GM12875 (cell line): ENCODE measurements around the gene SSR4.

Source experiments
- H3K4me3 ChIP-seq: one replicate; pipeline ENCODE4 v1.5.1; 2011; ENCODE audit warnings: low read depth, low read length, control low read depth
- TF ChIP-seq, protein P1 (sequence below): IDR thresholded peaks from 2 replicates; pipeline ENCODE4 v1.5.1; 2011; ENCODE audit warnings: low read depth, mild to moderate bottlenecking, control low read depth, inconsistent platforms, low read length, moderate library complexity, borderline replicate concordance; ENCODE audit not compliant: insufficient read depth

Gene SSR4

DNA sequence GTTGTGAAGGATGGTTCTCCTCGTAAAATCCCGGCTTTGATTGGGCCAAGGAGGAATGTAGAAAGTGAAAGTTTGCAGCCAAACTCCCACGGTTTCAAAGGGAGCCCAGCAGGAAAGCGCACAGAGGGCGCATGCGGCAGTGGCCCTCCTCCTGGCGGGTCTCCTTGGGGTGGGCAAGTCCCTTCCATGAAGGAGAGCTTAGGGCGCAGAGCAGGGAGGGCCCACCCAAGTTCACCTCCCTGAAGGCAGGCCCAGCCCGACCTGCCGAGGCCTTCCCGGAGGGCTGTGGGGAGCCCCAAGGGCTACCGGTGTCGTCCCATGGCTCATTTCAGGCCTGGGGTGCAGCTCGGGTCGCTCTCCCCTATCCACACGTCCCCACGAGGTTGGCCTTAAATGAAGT is 33.8 kb downstream of the SSR4 start:
- TF ChIP-seq, protein P1, sequence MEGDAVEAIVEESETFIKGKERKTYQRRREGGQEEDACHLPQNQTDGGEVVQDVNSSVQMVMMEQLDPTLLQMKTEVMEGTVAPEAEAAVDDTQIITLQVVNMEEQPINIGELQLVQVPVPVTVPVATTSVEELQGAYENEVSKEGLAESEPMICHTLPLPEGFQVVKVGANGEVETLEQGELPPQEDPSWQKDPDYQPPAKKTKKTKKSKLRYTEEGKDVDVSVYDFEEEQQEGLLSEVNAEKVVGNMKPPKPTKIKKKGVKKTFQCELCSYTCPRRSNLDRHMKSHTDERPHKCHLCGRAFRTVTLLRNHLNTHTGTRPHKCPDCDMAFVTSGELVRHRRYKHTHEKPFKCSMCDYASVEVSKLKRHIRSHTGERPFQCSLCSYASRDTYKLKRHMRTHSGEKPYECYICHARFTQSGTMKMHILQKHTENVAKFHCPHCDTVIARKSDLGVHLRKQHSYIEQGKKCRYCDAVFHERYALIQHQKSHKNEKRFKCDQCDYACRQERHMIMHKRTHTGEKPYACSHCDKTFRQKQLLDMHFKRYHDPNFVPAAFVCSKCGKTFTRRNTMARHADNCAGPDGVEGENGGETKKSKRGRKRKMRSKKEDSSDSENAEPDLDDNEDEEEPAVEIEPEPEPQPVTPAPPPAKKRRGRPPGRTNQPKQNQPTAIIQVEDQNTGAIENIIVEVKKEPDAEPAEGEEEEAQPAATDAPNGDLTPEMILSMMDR: no peak
- no peak overlapping the region for H3K4me3 ChIP-seq

DNA sequence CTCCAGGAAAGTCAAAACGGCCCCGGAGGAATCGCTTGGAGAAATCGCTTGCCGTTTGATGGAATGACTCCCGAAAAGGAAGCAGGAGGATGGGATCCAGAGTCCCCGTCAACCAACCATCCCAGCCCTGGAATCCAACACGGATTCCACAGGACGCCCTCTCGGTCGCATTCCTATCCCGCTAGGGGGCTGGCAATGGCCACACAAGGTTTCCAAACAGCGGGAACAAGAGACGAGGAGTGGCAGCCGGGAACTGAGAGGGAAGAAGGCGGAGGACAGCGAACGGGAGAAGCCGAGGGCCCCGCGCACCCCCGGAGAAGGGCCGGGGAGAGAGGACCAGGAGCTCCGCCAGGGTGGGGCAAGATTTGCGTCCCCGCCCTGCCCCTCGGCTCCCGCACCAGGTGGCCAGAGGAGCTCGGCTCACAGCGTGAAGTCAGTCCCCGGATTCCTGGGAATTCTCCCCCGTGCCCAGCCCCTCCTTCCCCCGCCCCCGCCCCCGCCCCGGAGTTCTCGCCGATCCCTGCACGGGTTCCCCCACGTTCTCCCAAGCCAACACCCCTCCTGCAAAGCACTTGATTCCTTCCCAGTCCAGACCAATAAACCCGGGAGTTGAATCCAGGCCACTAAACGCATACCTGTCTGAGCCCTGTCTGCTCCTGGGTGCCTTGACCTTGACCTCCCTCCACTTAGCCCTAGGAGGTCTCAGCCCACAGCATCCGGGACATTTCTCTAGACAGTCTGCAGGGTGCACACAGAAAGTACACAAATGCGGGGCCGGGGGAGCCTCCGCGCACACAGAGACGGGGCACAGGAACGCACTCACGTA is 34.5 kb downstream of the SSR4 start:
- no peak overlapping the region for H3K4me3 ChIP-seq
- TF ChIP-seq, protein P1: no peak

DNA sequence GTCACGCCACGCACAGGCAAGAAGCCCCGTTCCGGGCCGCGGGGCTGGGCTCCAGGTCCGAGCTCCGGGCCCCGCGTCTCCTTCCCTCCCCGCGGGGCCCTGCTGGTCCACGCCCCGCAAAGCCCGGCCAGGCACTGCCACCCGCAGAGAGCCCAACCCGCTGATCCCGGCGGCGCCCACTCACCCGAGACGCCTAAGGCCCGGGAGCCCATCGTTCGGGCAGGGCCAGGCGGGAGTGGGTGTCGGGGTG is 35.0 kb downstream of the SSR4 start:
- TF ChIP-seq, protein P1: no peak
- H3K4me3 ChIP-seq: no peak overlapping the region

DNA sequence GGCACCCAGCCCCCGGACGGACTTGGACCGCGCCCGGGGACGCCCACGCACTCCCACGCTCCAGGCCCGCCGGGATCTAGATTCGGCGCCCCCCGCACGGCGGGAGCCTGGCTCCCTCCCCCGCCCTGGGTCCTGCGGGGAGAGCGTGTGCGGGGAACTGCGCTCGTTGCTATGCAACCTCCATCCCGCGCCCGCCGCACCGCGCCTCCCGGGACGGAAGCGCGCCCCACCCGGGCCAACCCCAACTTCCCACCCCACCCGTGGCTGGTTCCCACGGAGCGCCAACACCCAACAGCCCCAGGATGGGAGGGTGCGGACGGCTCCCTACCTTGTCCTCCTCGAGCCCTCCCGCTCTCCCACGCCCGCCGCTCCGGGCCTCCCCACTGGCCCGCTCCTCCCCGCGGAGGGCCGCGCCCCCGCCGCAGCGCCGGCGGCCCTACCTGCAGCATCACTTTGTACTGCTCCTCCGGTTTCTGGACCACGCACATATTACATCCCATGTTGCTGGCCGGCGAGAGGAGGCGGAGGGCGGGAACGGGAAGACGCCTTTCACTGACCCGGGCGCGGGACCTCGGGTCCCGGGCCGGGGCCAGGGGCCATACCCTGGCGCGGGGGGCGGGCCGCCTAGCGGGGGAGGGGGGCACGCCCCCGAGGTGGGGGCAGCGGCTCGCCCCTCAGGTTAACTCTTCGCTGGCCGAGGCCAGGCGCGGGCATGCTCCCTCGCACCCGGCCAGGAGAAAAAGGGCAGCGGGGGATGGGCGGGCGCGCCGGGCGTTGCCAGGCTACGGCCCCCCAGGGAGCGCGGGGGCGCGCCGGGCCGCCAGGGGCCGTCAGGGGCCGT is 35.6 kb downstream of the SSR4 start, which contains the start of gene PDZD4:
Gene PDZD4, minus strand, starts transcription at position 746 of the 841 bp plus-strand sequence. Its CDS starts 246 bp downstream, at position 500.
- H3K4me3 ChIP-seq: no peak within 1 kb of the TSS
- TF ChIP-seq, protein P1: no peak

DNA sequence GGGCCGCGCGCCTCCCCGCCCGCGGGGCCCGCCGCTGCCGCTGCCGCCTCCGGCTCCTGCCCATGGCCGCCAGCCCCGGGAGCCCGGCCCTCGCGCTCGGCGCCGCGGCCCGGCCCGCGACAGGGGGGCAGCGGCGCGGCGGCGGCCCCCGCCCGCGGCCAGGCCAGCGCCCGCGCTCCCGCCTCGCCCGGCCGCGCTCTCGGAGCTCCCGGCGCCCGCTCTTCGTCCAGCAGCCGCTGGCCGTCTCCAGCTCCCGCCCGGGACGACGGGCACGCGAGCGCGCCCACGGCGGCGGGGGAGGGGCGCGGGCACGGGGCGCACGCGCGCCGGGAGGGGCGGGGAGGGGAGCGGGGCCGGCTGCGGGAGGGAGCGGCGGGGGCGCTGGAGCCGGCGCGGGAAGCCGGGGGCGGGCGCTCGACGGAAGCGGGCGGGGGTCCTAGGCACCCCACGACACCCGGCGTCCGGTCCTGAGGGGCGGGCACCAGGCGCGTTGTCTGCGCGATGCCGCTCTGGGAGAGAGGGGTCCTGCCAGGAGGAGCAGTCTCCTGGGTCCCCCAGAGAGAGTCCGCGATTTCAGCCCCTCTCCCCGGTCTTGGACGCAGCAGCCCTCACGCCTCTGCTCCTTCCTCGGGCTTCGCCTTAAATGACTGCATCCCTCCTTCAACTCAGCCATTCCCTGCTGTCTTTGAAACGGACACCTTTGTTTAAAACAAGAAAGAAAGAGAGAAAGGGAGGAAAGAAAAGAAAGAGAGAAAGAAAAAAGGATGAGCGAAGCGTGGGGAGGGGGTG is 36.4 kb downstream of the SSR4 start:
- TF ChIP-seq, protein P1: no peak
- no peak overlapping the region for H3K4me3 ChIP-seq

DNA sequence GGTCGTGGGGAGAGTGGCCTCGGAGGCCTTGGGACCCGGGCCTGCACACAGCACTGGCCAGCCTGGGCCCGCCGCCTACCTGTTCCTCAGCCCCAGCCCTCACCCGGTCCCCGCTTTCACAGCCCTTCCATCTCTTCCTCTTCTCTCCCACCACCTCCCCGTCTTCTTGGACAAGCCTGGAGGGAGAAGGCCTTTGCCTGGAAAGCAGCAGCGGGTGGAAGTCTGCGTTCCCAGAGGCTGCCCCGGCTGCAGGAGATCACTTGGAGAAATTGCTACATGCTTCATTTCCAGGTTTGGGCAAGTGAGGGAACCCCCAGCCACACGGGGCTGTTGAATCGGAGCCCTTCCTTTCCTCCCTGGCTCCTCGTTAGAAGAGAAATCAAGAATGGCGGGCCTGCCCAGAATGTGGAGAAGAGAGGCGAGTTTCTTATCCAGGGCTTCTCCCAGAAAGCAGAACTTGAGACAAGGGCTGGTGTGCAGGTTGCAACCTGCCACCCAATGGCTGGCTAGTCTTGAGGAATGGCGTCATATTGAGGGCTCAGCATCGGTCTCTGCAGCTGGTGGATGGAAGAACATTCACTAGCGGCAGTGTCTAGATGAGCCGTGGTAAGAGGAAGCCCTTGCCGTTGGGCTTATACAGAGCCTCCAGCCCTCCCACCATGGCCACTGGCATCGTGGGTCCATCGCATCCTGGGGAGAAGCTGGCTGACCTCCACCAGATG is 37.1 kb downstream of the SSR4 start:
- no peak overlapping the region for H3K4me3 ChIP-seq
- TF ChIP-seq, protein P1: no peak
